Left ventricle myocardium inferior (tissue), 1 donor: ENCODE data around the gene RFC1. TPM values are rescaled to one million over a fixed set of nuclear protein-coding genes. Genes with fewer than 3 reads are reported as not detected.

Experiments
- DNase-seq: peaks from one replicate; pipeline ENCODE4 v3.0.0-alpha.2; 2020
- H3K27ac ChIP-seq: fragments of 200-600 bp; replicated peaks from 2 replicates; pipeline ENCODE4 v1.8.0; 2021
- H3K27me3 ChIP-seq: fragments of 200-600 bp; 2 replicates; pipeline ENCODE4 v1.8.0; 2021; ENCODE audit warnings: low read depth
- H3K36me3 ChIP-seq: fragments of 200-600 bp; 2 replicates; pipeline ENCODE4 v1.8.0; 2021
- H3K4me1 ChIP-seq: fragments of 200-600 bp; 2 replicates; pipeline ENCODE4 v1.8.0; 2021
- H3K4me3 ChIP-seq: fragments of 200-600 bp; 2 replicates; pipeline ENCODE4 v1.8.0; 2021; ENCODE audit warnings: mild to moderate bottlenecking, moderate library complexity
- H3K9me3 ChIP-seq: fragments of 200-600 bp; replicated peaks from 2 replicates; pipeline ENCODE4 v1.8.0; 2021
- CTCF ChIP-seq: fragments of 200-600 bp; IDR thresholded peaks from 2 replicates; pipeline ENCODE4 v1.8.0; 2021; ENCODE audit warnings: antibody characterized with exemption, mild to moderate bottlenecking, borderline replicate concordance
- intact Hi-C: fragments of 100-400 bp; cut with micrococcal nuclease; formaldehyde crosslinking; loops from one replicate; pipeline ENCODE4 v1.11.0; 2022
- total RNA-seq: library from RNA; stranded (reverse); fragmentation: NEBNext Ultra II Directional; extraction: Animal tissue kit (Norgen Biotek cat#: 25700); gene quantifications from one replicate; pipeline ENCODE4 v1.2.1, GENCODE V29; 2021
- donor health status: DM: no; HTN: yes; CAD: no; lungs with severe emphysema.

Gene RFC1
- total RNA-seq, 1 donor from 2014 or later, result 22.0 TPM

- peaks cover 30% of the 10 kb centered on the region for H3K4me1 ChIP-seq
- H3K27me3 ChIP-seq, result no peaks in the 10 kb centered on the region
- intact Hi-C loops, result no loop called here
- H3K27ac ChIP-seq, result no peak overlapping the region
- no peak for DNase-seq
- H3K4me3 ChIP-seq, result no peak overlapping the region
- peaks cover 15% of the 10 kb centered on the region for H3K9me3 ChIP-seq
- peaks cover 39% of the 10 kb centered on the region for H3K36me3 ChIP-seq
- TF ChIP-seq CTCF, result no peak
Observed at GRCh38 chr4:39348371-39349315, 17.5 kb downstream of the RFC1 start.

- intact Hi-C loops, result no loop called here
- peaks cover 43% of the 10 kb centered on the region for H3K36me3 ChIP-seq
- no peak for TF ChIP-seq CTCF
Observed at GRCh38 chr4:39346856-39347519, 19.2 kb downstream of the RFC1 start.

GRCh38 chr4:39342731-39343130 is 23.4 kb downstream of the RFC1 start:
- peaks cover 22% of the 10 kb centered on the region for H3K36me3 ChIP-seq
- H3K9me3 ChIP-seq, result no peaks in the 10 kb centered on the region
- no peaks in the 10 kb centered on the region for H3K27me3 ChIP-seq
- no peak overlapping the region for H3K4me3 ChIP-seq
- no peak overlapping the region for H3K27ac ChIP-seq
- peaks cover 13% of the 10 kb centered on the region for H3K4me1 ChIP-seq
- TF ChIP-seq CTCF, result no peak
- no peak for DNase-seq
- intact Hi-C loops, result no loop called here

More at GRCh38 chr4:39346856-39347519, 19.2 kb downstream of the RFC1 start:
- H3K4me1 ChIP-seq, result peaks cover 14% of the 10 kb centered on the region
- no peak for DNase-seq
- H3K27ac ChIP-seq, result no peak overlapping the region
- H3K9me3 ChIP-seq, result peaks cover 15% of the 10 kb centered on the region
- no peaks in the 10 kb centered on the region for H3K27me3 ChIP-seq
- no peak overlapping the region for H3K4me3 ChIP-seq

- Histone ChIP-seq H3K27ac (no peak overlapping the region), H3K27me3 (no peaks in the 10 kb centered on the region), H3K36me3 (peaks cover 22% of the 10 kb centered on the region), H3K9me3 (no peaks in the 10 kb centered on the region), H3K4me3 (no peak overlapping the region), H3K4me1 (peaks cover 3% of the 10 kb centered on the region)
- intact Hi-C loops, result no loop called here
- DNase-seq, result no peak
- TF ChIP-seq CTCF, result no peak
Observed at GRCh38 chr4:39341075-39341725, 25.0 kb downstream of the RFC1 start.

GRCh38 chr4:39339968-39340367 is 26.2 kb downstream of the RFC1 start:
- no peaks in the 10 kb centered on the region for H3K9me3 ChIP-seq
- no peaks in the 10 kb centered on the region for H3K27me3 ChIP-seq
- intact Hi-C loops, result no loop called here
- no peak overlapping the region for H3K4me3 ChIP-seq
- no peak for DNase-seq
- no peak overlapping the region for H3K27ac ChIP-seq
- H3K4me1 ChIP-seq, result peaks cover 9% of the 10 kb centered on the region
- peaks cover 17% of the 10 kb centered on the region for H3K36me3 ChIP-seq
- TF ChIP-seq CTCF, result no peak
